GM11168 (cell line): Measurements from ENCODE around the gene HBE1.

Source experiments
- in situ Hi-C: fragments of 300-500 bp; cut with MboI; formaldehyde crosslinking; loops from one replicate; pipeline ENCODE4 v1.12.0; 2022; ENCODE audit warnings: low sequenced_read_pairs; ENCODE audit not compliant: unreplicated experiment

Gene HBE1

GRCh38 chr11:5238486-5238885 is 31.3 kb downstream of the HBE1 start:
- in situ Hi-C loops, result no loop called here

GRCh38 chr11:5237420-5237819 is 32.3 kb downstream of the HBE1 start:
- in situ Hi-C loops, result no loop called here

- in situ Hi-C loops, result no loop called here
Measured at GRCh38 chr11:5235364-5236095, 34.2 kb downstream of the HBE1 start.

- in situ Hi-C loops, result no loop called here
Measured at GRCh38 chr11:5234381-5234834, 35.3 kb downstream of the HBE1 start, which contains the start of gene HBD. HBD (minus strand) TSS chr11:5234483; CDS start chr11:5234433, 50 bp downstream.

- in situ Hi-C loops, result no loop called here
Measured at GRCh38 chr11:5233307-5233706, 36.4 kb downstream of the HBE1 start.

- in situ Hi-C loops, result no loop called here
Measured at GRCh38 chr11:5232821-5233220, 36.9 kb downstream of the HBE1 start.

GRCh38 chr11:5232176-5232575 is 37.6 kb downstream of the HBE1 start:
- in situ Hi-C loops, result no loop called here

GRCh38 chr11:5231111-5231510 is 38.6 kb downstream of the HBE1 start:
- in situ Hi-C loops, result no loop called here

- in situ Hi-C loops, result no loop called here
Measured at GRCh38 chr11:5230266-5230665, 39.5 kb downstream of the HBE1 start.

- in situ Hi-C loops, result no loop called here
Measured at GRCh38 chr11:5229796-5230195, 39.9 kb downstream of the HBE1 start.

- in situ Hi-C loops, result no loop called here
Measured at GRCh38 chr11:5229356-5229755, 40.4 kb downstream of the HBE1 start.

- in situ Hi-C loops, result no loop called here
Measured at GRCh38 chr11:5228124-5228523, 41.6 kb downstream of the HBE1 start.

- in situ Hi-C loops, result no loop called here
Measured at GRCh38 chr11:5227681-5228080, 42.1 kb downstream of the HBE1 start.

GRCh38 chr11:5226732-5227310 is 42.9 kb downstream of the HBE1 start, which contains the start of gene HBB:
HBB (minus strand) TSS chr11:5227071; CDS start chr11:5227021, 50 bp downstream.
- in situ Hi-C loops, result no loop called here

- in situ Hi-C loops, result no loop called here
Measured at GRCh38 chr11:5225480-5225871, 44.3 kb downstream of the HBE1 start.

- in situ Hi-C loops, result no loop called here
Measured at GRCh38 chr11:5224538-5225479, 44.9 kb downstream of the HBE1 start.

- in situ Hi-C loops, result no loop called here
Measured at GRCh38 chr11:5223686-5224085, 46.1 kb downstream of the HBE1 start.

GRCh38 chr11:5223146-5223545 is 46.6 kb downstream of the HBE1 start:
- in situ Hi-C loops, result no loop called here
